SKM-1 (cell line): Measurements from ENCODE around the gene ADGRA1.

ENCODE experiments used
- DNase-seq: peaks from one replicate; lab custom pipeline; 2025; ENCODE audit not compliant: unreplicated experiment; lab: John Stamatoyannopoulos, UW

Gene ADGRA1

DNA sequence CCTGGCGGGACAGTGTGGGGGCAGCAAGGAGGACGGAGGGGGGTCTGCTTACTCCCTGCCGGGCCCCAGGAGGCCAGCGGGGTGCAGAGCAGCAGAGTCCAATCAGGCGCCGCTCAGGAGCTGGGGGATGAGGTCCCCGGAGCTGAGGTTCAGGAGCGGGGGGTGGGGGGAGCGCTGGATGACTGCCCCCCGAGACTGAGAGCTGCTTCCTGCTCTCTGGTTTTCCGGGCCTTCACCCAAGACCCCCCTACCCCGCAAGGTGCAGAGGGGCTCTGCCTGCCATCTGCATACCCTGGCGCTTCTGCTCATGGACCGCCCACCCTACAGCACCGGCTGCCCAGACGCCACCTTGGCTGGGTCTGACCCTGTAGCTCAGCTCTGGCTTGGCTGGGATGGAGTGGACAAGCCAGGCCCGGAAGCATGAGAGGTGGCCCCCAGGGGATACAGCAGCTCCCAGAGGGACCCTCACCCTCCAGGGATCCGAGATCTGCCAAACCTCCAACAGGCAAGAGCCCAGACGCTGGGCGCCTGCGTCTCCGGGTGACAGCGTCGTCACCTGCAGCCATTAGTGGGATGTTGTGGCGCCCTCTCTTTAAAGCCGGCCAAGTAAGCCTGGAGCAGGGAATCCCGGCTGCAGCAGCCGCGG lies 73.2 kb downstream of the ADGRA1 start:
- no peak for DNase-seq

- no peak for DNase-seq
Measured at GRCh38 chr10:133161486-133162109, 73.9 kb downstream of the ADGRA1 start.

GRCh38 chr10:133162178-133162909 lies 74.6 kb downstream of the ADGRA1 start:
- no peak for DNase-seq

GRCh38 chr10:133162910-133163856 lies 75.5 kb downstream of the ADGRA1 start:
- DNase-seq = no peak

DNA sequence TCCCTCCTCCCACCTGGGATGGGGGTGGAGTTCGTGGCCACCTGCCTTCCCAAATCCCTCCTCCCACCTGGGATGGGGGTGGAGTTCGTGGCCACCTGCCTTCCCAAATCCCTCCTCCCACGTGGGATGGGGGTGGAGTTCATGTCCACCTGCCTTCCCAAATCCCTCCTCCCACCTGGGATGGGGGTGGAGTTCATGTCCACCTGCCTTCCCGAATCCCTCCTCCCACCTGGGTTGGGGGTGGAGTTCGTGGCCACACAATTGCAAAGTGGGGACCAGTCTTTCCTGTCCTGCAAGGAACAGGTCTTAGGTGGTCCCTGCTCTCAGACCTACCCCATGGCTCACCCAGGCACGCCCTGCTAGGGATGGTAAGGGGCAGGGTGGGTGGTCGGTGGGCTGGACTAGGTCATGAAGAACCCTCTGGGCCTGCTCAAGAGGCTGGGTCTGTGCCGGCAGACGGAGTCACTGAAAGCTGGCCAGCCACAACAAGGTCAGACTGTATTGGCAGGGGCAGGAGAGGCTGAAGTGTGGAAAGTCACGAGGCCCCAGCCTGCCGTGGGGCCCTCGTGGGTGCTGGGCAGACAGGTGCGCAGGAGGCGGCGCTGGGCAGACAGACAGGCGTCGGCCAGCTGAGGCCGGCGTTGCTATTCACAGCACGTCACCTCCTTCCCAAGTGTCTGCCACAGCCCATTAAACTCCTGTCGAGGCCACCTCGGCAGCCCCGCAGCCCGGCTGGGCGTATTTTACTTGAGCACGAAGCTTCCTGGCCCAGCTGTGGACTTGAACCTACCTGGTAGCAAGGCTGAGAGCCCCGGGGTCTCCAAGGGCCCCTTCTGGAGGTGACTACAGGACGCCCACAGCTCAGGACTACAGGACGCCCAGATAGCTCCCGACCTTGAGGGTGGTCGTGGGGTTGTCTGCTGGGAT lies 76.4 kb downstream of the ADGRA1 start:
- no peak for DNase-seq

DNA sequence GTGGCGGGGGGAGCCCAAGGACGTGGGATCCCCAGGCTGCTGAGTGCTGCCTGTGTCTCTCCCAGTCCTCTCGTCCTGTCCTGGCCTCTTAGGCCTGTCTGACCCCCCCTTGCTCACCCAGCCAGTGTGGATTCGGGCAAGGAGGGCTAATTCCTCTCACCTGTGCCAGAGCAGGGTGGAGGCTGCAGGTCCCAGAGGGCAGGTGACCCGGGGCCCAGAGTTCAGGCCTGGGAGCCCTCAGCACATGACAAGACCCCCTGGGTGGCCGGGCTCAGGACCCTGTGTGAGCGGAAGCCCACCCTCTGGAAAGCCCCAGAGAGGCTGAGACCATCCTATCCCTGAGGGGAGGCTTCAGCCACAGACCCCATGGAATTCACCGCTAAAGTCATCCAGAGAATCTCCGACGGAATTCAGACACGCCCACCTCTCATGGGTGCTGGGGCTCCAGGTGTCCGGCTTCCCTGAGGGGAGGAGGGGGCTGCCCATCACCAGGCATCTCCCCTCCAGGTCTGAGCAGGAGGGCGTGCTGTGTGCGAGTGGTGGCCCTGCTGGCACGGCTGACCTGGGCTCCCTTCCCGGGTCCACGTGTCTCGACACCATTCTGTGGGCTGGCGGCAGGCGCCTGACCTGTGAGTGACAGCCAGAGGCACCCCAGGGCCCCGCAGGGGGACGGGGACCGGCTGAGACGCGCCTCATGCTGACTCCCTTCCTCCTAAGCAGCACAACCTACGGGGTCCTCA lies 77.3 kb downstream of the ADGRA1 start:
- DNase-seq = no peak

- DNase-seq = no peak
Measured at GRCh38 chr10:133165556-133166503, 78.1 kb downstream of the ADGRA1 start.

- no peak for DNase-seq
Measured at GRCh38 chr10:133166504-133166827, 78.7 kb downstream of the ADGRA1 start.

DNA sequence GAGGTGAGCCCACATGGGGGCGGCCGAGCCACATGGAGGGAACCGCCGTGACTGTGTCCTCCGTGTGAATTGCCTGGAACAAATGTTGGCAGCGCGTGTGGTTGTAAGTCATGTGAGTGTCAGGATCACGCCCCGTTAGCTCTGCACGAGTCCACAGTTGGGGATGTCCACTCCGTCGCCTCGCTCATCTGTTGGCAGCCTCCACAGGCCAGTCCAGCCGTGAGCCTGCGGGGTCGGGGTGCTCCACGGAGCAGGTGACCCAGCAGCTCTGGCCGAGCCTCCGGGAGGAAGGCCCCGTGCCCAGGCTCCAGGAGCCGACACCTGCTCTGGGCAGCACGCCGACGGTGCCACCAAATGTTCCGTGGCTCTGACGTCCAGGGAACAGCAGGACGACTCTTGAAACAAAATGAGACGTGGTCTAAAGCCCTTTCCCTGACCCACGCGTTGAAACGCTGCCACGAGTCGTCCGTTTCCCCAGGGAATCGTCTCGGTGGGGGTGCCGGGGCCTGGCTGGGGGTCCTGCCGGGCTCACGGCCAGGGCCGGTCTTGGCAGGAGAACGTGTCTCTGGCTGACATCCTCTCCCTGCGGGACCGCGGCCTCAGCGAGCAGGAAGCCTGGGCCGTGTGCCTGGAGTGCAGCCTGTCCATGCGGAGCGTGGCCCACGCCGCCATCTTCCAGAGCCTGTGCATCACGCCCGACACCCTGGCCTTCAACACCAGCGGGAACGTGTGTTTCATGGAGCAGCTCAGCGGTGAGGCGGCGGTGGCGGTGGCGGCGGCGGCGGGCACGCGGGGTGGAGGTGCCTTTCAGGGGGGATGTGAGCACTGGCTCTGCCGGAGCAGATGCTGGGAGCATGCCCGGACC lies 79.3 kb downstream of the ADGRA1 start:
- DNase-seq = no peak

GRCh38 chr10:133167693-133168616 lies 80.2 kb downstream of the ADGRA1 start:
- DNase-seq = no peak

- DNase-seq = no peak
Measured at GRCh38 chr10:133168617-133169031, 80.9 kb downstream of the ADGRA1 start.

DNA sequence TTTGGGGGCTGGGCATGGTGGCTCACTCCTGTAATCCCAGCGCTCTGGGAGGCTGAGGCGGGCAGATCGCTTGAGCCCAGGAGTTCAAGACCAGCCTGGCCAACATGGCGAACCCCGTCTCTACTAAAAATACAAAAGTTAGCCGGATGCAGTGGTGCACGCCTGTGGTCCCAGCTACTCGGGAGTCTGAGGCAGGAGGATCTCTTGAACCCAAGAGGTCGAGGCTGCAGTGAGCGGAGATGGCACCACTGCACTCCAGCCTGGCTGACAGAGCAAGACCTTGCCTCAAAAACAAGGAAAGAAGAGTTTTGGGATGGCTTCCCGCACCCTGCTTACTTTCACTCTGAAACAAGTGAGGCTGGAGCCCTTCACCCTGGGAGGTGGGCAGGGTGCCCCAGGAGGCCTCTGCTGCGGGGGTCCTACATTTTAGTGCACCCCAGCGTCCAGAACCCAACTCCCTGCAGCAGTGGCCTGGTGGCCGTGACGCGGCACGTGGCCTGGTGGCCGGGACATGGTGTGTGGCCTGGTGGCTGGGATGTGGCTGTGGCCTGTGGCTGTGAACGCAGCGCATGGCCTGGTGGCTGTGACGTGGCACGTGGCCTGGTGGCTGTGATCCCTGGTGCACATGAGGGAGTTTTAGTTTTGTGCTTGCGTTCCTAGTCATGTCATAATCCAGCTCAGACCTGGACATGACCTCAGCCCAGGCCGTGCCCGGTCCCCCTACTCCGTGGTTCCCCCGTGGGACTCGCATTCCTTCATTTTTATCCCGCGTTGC lies 81.6 kb downstream of the ADGRA1 start:
- DNase-seq = no peak

DNA sequence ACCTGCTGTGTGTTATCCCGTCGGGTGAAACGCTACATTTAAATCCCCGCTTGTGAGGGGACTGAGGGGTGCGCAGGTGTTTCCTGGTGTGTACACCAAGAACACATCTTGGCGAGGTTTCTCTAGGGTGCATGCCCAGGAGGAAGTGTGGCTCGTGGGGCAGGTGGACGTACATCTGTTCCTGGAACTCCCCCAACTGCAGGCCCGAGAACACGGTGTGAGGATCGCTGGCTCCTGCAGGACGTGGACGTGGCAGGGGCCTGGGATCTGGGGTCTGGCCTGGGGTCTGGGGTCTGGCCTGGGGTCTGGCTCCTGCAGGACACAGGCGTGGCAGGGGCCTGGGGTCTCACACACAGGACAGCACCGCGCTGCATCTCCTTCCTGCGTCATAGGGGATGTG lies 82.4 kb downstream of the ADGRA1 start:
- DNase-seq = no peak

- no peak for DNase-seq
Measured at GRCh38 chr10:133173860-133174640, 86.3 kb downstream of the ADGRA1 start.

GRCh38 chr10:133174689-133175263 lies 87.1 kb downstream of the ADGRA1 start:
- no peak for DNase-seq
